Psoas muscle (tissue), 8 donors: Measurements from ENCODE around the gene LHFPL3. TPM values are rescaled to one million over a fixed set of nuclear protein-coding genes. Genes with fewer than 3 reads are reported as not detected.

Experiments
- ATAC-seq, 4 donors: fragments of 200-7000 bp; cut with Tn5 transposase; one replicate each; pipeline ENCODE4 v1.9.1; 2020; ENCODE audit warnings: moderate library complexity in 3 of 4, mild to moderate bottlenecking in 2 of 4
- DNase-seq, 2 donors: peaks; one replicate each; pipeline ENCODE4 v3.0.0-alpha.2; 2020
- H3K27ac ChIP-seq: fragments of 200-600 bp; one replicate; pipeline ENCODE4 v1.8.0; 2022
- H3K27me3 ChIP-seq, 3 donors: fragments of 200-600 bp in 1 of 3; one replicate each; pipeline versions ENCODE4 v1.6.1 to v1.8.0; 2013 to 2022; ENCODE audit warnings: low read length in 2 of 3, mild to moderate bottlenecking in 2 of 3, moderate library complexity in 1 of 3; ENCODE audit not compliant: insufficient read depth in 3 of 3
- H3K36me3 ChIP-seq, 2 donors: fragments of 200-600 bp in 1 of 2; one replicate each; pipeline versions ENCODE4 v1.6.1 to v1.8.0; 2013 to 2022; ENCODE audit warnings: low read depth in 1 of 2, mild to moderate bottlenecking in 1 of 2, moderate library complexity in 1 of 2; ENCODE audit not compliant: insufficient read depth in 1 of 2
- H3K4me1 ChIP-seq: fragments of 200-600 bp; one replicate; pipeline ENCODE4 v1.8.0; 2022
- H3K4me3 ChIP-seq: fragments of 200-600 bp; one replicate; pipeline ENCODE4 v1.8.0; 2022; ENCODE audit warnings: mild to moderate bottlenecking
- H3K9me3 ChIP-seq: fragments of 200-600 bp; one replicate; pipeline ENCODE4 v1.8.0; 2022
- CTCF ChIP-seq: fragments of 200-600 bp; IDR thresholded peaks from one replicate; pipeline ENCODE4 v1.8.0; 2022; ENCODE audit warnings: antibody characterized with exemption
- WGBS, 3 donors: extraction: QIAGEN DNeasy Blood & Tissue Kit; methylation state at CpG; one replicate each; pipeline versions ENCODE4 v1.1.6 to v1.1.7; 2013; 5-methylcytosine and 5-hydroxymethylcytosine counted together
- intact Hi-C, 2 donors: fragments of 100-400 bp; cut with DNase I; formaldehyde crosslinking; loops; one replicate each; pipeline versions ENCODE4 v1.11.0 to v1.14.2; 2022
- polyA plus RNA-seq, 3 donors: library from polyadenylated mRNA; stranded (reverse); fragments of 200-250 nt; gene quantifications; one replicate each; pipeline ENCODE4 v1.2.3, GENCODE V29; 2013
- total RNA-seq, 4 donors: library from RNA; stranded (reverse); fragmentation: NEBNext Ultra II Directional in 2 of 4; extraction: Animal tissue kit (Norgen Biotek cat#: 25700) in 2 of 4; gene quantifications; one replicate each; pipeline versions ENCODE4 v1.2.1 to v1.2.4, GENCODE V29; 2021 to 2023
- donor health status: healthy with polysubstance abuse.
- donor health status: DM: no; HTN: no; CAD: no; lungs with moderate emphysema.
- donor health status: Bipolar disorder and iron deficiency.
- donor health status: healthy.
- donor health status: DM: yes; HTN: yes; CAD: no.
- donor health status: DM: no; HTN: no; CAD: no.
- donor health status: DM: no; HTN: no; CAD: no.
- donor health status: DM: yes; HTN: yes; CAD: no.

The LHFPL3 gene
- total and polyA plus RNA-seq, 7 donors = not detected

GRCh38 chr7:104814126-104814525, 485.7 kb downstream of the LHFPL3 start:
- no peaks in the 10 kb centered on the region for H3K27me3 ChIP-seq
- 53 to 71% (median 64%) methylated on average over 3 of the region's 3 CpGs for WGBS, 3 donors

DNA sequence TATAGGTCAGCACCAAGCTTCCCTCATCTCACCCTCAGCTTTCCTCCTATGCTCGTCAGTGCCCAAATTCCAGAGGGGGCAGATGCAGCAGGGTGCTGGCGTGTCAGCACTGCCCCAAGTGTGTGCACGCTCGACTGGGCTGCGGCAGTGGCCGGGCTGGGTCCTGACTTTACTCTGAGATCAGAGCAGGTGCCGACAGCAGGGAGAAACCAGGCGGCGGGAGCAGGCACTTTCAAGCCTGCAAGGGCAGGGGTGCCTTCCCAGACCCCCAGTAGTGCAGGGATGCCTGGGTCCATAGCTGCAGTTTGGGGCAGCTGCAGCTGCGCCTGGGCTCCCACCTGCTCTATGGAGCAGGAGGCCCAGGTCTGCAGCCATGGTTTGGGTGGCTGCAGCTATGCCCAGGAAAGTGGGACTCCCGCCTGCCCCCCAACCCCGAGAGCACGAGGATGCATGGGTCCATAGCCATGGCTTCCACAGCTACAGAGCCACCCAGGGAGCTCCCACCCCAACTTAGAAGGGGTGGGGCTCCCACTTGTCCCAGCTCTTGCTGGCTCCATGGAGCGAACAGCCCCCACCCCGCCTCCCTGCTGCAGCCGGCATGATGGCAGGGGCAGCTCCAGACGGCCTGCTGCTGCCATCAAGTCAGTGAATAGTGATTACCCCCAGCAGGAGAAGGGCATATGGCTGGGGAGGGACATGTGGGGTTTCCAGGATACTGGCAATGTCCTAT, 486.4 kb downstream of the LHFPL3 start:
- Histone ChIP-seq H3K4me3 (no peak overlapping the region), H3K9me3 (no peaks in the 10 kb centered on the region), H3K36me3 (no peaks in the 10 kb centered on the region), H3K27ac (no peak overlapping the region), H3K4me1 (no peaks in the 10 kb centered on the region), H3K27me3 (no peaks in the 10 kb centered on the region)
- no peak for TF ChIP-seq CTCF
- no peak for DNase-seq
- intact Hi-C loops = no loop called here
- ATAC-seq = no peak
- 79 to 81% (median 81%) methylated on average over 16 to 17 of the region's 17 CpGs for WGBS, 3 donors

More at GRCh38 chr7:104814126-104814525, 485.7 kb downstream of the LHFPL3 start:
- DNase-seq (no peak), ATAC-seq (no peak)
- intact Hi-C loops = no loop called here
- H3K9me3 ChIP-seq = no peaks in the 10 kb centered on the region
- no peaks in the 10 kb centered on the region for H3K4me1 ChIP-seq
- no peaks in the 10 kb centered on the region for H3K36me3 ChIP-seq
- no peak overlapping the region for H3K27ac ChIP-seq
- TF ChIP-seq CTCF = no peak
- H3K4me3 ChIP-seq = no peak overlapping the region

DNA sequence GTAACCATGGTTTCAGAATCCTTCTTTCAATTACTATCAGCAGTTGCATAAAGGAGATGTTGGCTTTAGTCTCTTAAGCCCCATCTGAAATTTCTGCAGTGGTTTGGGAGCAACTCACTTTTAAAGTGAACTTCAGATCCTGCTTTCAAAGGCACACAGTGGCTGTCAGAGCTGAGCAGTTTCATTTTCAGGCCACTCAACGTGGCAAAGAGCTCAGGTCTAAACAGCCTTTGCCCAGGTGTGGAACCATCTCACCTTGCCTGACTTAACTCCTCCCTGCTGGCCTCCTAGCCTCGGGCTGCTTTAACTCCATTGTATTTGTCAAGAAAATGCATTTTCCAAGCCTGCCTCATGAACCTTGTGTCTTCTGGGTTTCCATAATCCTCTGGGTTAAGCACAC, 488.1 kb downstream of the LHFPL3 start:
- no peaks in the 10 kb centered on the region for H3K36me3 ChIP-seq
- WGBS, 3 donors = 33 to 39% (median 38%) methylated on average over 2 of the region's 2 CpGs
- ATAC-seq (no peak), DNase-seq (no peak)
- no peak for TF ChIP-seq CTCF
- no peaks in the 10 kb centered on the region for H3K9me3 ChIP-seq
- H3K27me3 ChIP-seq = no peaks in the 10 kb centered on the region
- H3K4me1 ChIP-seq = no peaks in the 10 kb centered on the region
- no peak overlapping the region for H3K27ac ChIP-seq
- intact Hi-C loops = no loop called here
- H3K4me3 ChIP-seq = no peak overlapping the region

DNA sequence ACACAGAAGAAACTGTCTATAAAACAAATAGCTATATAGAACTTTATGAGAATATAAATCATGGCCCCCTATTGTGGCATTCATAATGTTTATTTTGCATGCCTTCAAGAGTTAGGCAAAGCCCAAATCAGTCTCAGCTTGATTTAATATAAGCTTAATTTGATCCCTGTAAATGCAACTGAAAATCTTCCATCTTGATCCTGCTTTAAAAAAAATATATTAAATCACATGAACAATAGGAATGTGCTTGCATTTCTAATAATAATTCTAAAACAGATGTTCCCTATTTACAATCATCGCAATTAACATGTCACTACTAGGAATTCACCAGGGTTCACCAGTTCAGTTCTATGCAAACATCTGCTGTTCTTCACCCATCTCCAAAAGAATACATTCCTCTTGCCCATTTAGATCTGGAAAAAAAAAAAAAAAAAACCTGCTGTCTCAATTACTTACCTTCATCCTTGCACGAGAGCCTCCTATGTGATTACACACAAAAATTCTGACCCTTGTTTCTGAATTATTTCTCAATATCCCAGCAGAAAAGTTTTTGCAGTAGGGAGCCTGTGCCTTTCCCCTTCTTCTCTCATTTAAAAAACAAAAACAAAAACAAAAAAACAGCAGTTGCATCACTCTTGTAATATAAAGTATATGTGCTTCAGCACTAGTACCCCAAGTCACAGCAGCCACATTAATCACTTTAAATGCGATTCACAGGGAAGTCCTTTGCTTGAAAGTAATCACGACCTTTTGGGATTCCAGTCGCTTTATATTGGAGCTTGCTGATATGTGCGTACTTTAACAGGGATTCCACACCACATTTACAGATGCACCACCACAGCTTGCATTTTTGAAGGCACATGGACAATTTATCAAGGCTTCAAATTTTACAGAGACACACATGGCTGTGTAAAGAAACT, 490.8 kb downstream of the LHFPL3 start:
- H3K4me1 ChIP-seq = no peaks in the 10 kb centered on the region
- intact Hi-C loops = no loop called here
- no peak overlapping the region for H3K27ac ChIP-seq
- DNase-seq = no peak
- H3K27me3 ChIP-seq = no peaks in the 10 kb centered on the region
- no peak for ATAC-seq
- no peaks in the 10 kb centered on the region for H3K9me3 ChIP-seq
- 41 to 46% (median 41%) methylated on average over 6 of the region's 6 CpGs for WGBS, 3 donors
- H3K4me3 ChIP-seq = no peak overlapping the region
- H3K36me3 ChIP-seq = no peaks in the 10 kb centered on the region
- TF ChIP-seq CTCF = no peak
